Stimulated activated CD4-positive, alpha-beta T cell treated with anti-CD3 and anti-CD28 coated beads, Interleukin-2, amount 100 ng/mL, for 4 hours (primary cell): ENCODE measurements around the gene NFATC1.

Experiments
- DNase-seq: peaks from one replicate; pipeline ENCODE4 v3.0.0-alpha.2; 2020; ENCODE audit warnings: low read depth

The NFATC1 gene

GRCh38 chr18:79542213-79542612 lies 146.5 kb downstream of the NFATC1 start:
- no peak for DNase-seq

- no peak for DNase-seq
Measured at GRCh38 chr18:79542876-79543750, 147.4 kb downstream of the NFATC1 start.

DNA sequence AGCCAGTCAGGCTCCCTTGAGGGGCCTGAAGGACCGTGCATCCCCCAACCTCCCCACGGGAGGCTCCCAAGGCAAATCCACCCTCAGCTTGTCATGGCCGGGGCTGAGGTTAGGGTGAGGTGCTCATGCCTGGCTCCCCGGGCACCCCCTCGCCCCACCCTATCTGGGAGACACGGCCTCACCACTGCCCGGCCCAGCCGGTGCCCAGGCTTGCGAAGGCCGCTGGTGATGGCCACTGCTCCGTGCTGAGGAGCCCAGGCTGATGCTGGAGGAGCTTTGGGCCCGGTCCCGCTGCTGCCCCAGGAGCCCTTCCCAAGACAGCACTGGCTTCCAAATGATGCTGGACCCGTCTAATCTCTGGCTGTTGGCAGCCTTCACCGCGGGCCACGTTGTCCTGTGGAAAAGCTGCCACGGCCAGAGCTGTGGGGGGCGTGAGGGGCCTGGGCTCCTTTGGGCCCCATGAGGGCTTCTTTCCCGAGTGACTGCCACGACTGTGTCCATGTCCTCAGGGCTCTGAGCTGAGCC lies 148.2 kb downstream of the NFATC1 start:
- DNase-seq: no peak

DNA sequence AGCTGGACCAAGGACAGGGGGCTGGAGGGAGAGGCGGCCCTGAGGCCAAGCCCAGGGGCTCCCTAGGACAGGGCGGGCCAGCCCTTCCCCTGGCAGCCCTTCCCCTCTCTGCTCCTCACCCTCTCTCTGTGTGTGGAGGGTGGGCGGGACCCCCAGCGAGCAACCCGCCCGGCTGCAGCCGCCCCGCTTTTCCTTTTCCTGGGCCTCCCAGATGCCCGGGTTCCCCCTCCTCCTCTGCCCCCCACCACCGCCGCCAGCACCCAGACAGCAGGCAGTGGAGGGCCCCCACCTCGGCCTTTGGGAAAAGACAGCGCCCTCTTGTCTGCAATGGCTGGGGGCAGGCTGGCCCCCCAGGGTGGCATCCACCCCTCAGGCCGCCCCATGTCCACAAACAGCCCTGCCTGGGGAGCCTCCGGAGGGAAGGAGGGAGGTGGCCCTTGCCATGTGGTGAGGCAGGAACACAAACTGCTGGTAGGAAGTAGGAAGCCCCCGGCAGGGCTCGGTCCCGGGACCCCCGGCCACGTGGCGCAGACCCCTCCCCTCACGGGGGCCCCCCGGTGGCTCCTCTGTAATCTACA lies 148.7 kb downstream of the NFATC1 start:
- no peak for DNase-seq

- DNase-seq: no peak
Measured at GRCh38 chr18:79545255-79545654, 149.5 kb downstream of the NFATC1 start.

- DNase-seq: no peak
Measured at GRCh38 chr18:79545736-79546171, 150.0 kb downstream of the NFATC1 start.

- no peak for DNase-seq
Measured at GRCh38 chr18:79546781-79547272, 151.1 kb downstream of the NFATC1 start.

GRCh38 chr18:79547413-79548076 lies 151.8 kb downstream of the NFATC1 start:
- no peak for DNase-seq

DNA sequence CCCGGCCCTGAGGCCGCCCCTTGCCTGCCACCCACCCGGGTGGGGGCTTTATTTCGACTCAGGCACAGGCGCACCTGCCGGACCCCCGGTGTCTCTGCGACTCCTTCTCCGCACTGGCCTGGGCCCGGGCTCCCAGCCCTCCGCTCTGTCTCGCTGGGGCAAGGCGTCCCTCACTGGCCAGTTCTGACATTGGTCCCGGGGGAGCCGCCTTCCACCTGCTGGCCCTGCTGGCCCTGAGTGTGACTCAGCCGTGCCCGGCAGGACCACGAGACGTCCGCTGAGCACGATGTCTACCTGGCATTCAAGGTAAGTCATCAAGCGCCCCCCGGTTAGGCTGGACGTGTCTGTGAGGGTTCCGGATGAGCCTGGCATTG lies 152.3 kb downstream of the NFATC1 start:
- no peak for DNase-seq

GRCh38 chr18:79548621-79548985 lies 152.9 kb downstream of the NFATC1 start:
- no peak for DNase-seq

GRCh38 chr18:79548986-79549637 lies 153.4 kb downstream of the NFATC1 start:
- no peak for DNase-seq

DNA sequence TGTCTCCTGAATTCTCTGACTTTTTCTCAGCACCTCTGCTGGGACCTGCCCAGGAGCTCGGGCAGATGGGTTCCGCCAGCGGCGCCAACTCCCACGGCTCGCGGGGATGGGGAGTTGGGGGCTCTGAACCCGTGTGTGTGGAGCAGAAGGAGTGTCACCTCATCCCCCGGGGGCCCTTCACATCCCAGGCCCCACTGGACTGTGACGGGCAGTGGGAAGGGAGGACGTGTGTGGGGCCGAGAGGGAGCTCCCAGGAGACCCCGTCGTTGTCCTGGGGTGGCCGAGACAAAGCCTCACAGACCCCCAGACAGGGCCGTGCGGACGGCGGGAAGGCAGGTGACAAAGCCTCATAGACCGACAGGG lies 153.9 kb downstream of the NFATC1 start:
- no peak for DNase-seq

DNA sequence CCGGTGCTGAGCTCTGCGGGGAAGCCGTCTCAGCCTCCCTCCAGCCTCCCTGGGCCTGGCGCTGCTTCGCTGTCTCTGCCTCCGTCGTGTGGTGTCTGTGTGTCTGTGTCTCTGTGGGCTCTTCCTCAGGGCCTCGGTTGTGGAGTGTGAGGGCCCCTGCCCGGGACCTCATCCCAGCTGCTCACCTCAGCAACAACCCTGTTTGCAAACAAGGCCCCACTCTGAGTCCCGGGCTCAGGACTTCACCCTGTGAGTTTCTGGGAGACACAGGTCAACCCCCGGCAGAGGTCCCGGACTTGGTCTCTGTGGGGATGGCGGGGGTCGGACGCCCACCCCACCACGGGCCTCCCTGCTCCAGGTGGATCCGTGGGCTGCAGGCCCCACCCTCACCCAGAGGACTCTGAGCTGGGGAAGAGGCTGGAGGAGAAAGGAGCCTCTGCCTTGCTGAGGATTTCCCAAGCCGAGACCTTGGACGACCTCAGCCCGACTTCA lies 156.5 kb downstream of the NFATC1 start:
- DNase-seq: no peak

DNA sequence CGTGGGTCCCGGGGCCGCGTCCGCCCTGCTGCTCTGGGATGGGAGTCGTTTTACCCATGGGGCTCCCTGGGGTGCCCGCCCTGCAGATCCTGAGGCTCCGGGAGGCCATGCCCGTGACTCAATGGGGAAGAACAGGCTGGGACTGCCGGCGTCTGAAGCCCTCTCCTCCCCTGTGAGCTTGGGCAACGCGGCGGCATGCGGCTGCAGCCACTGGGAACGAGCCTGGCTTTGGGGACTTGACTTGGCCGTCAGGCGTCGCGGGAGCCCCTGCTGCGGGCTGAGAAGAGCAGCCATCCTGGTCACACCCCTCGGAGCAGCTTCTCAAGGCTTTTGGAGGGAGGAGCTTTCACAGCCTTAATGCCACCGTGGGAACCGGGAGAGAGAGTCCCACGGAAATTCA lies 157.0 kb downstream of the NFATC1 start:
- no peak for DNase-seq

- DNase-seq: no peak
Measured at GRCh38 chr18:79553154-79553553, 157.4 kb downstream of the NFATC1 start.

DNA sequence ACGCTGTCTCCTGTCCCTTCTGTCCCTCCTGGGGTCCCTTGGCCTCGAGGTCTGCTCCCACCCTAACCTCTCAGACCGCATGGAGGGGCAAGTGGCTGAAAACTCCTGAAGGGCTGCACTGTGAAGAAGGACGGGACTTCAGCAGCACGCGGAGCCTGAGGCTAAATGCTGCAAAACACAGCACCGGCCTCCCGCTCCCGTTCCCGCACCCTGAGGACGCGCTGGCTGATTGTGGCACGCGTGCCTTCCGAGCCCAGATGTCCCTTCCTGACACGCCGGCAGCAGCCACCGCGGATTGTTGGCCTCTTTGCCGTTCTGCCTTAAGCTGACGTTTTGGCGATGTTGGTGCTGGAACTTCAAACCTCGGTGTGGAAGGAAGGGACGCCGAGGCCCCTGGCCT lies 158.0 kb downstream of the NFATC1 start:
- DNase-seq: no peak

DNA sequence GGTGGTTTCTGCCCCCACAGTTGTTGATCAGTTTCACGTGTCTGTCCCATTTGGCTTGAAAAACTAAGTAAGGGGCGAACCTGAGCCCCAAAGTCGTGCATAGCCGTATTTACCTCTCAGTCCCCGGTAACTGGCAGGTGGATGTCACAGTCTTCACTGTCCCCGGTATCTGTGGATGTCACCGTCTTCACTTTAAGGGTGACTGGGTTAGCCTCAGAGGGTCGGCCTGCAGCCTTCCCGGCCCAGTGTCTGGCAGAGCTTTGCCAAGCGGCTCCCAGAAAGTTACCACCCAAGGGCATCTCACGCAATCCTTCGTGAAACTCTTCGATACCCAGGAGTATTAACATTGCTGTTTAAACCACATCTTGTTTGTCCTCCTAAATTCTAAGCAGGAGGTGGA lies 158.6 kb downstream of the NFATC1 start:
- no peak for DNase-seq

GRCh38 chr18:79554945-79555645 lies 159.4 kb downstream of the NFATC1 start:
- no peak for DNase-seq

GRCh38 chr18:79555885-79556284 lies 160.2 kb downstream of the NFATC1 start:
- no peak for DNase-seq

- no peak for DNase-seq
Measured at GRCh38 chr18:79556829-79557585, 161.3 kb downstream of the NFATC1 start.
